ENCODE measurements around the gene PDE8B. TPM values are rescaled to one million over a fixed set of nuclear protein-coding genes. Genes with fewer than 3 reads are reported as not detected.

PDE8B gene
- total RNA-seq, 1 experiment from 2014 or later, result 0.17 TPM

DNA sequence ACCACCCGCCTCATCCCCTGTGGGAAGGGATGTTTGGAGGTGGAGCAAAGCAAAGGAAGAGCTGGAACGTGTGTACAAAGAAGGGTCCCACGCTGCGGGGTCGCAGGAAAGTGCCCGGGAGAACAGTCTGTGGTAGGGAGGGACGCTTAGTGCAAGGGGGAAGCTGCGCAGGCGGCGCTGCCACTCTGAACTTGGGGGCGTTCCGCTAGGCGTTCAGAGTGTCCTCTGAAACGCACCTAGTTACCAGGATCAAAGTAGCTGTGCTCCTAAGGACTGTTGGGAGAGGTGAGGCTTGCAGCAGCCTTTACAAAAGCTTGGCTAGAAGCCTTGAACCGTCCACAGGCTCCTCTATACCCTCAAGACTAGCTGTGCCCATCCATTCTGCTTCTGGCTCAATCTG, 29.3 kb upstream of the PDE8B start (continued):
- TF ChIP-seq ELF1 (IDR thresholded peaks at IDR 0.05; ENCODE audit: borderline replicate concordance, low read depth), result no peak

- no peak overlapping the region for H3K27ac ChIP-seq (ENCODE audit: low read depth, low read length)
- CTCF ChIA-PET, result no interaction called here
- H3K36me3 ChIP-seq (ENCODE audit: control insufficient read depth in 1 of 2, insufficient read depth in 2 of 2, low read length in 2 of 2), result no peaks in the 10 kb centered on the region
- H3K4me1 ChIP-seq (ENCODE audit: control insufficient read depth in 1 of 2, insufficient read depth in 2 of 2, low read length in 2 of 2), result no peaks in the 10 kb centered on the region
- RAD21 ChIA-PET (ENCODE audit: low non-redundant PET in 1 of 2, low total read pairs in 2 of 2, uncharacterized antibody in 2 of 2, unreplicated experiment in 2 of 2), result no interaction called here
- no peak overlapping the region for H3K4me3 ChIP-seq (replicated peaks in 1 of 2; ENCODE audit: low read depth in 1 of 2, low read length in 2 of 2)
- no peaks in the 10 kb centered on the region for H3K27me3 ChIP-seq (ENCODE audit: insufficient read depth, low read length)
- H2AFZ ChIP-seq (ENCODE audit: low read depth, low read length, poor library complexity, severe bottlenecking), result no peak overlapping the region
- BruUV-seq (replicated peaks), result no TSS peak
- intact Hi-C loops (cut with micrococcal nuclease), result no loop called here
- H3K9me2 ChIP-seq (ENCODE audit: insufficient read depth), result no peaks in the 10 kb centered on the region
- TF ChIP-seq FOSL1 (IDR thresholded peaks at IDR 0.05; ENCODE audit: low read depth) (no peak), POLR2A (IDR thresholded peaks at IDR 0.05; ENCODE audit: borderline replicate concordance, extremely low read depth, insufficient read depth, insufficient read length) (no peak), CEBPB (IDR thresholded peaks at IDR 0.05; ENCODE audit: low read depth) (no peak), YY1 (IDR thresholded peaks at IDR 0.05; ENCODE audit: extremely low read depth, insufficient replicate concordance, low read depth, low read length) (no peak), POLR2AphosphoS5 (IDR thresholded peaks at IDR 0.05; ENCODE audit: low read depth, low read length) (no peak), ATF3 (IDR thresholded peaks at IDR 0.05) (no peak), TCF7L2 (IDR thresholded peaks at IDR 0.05; ENCODE audit: borderline replicate concordance, extremely low read depth, insufficient read depth, insufficient read length) (no peak), RAD21 (IDR thresholded peaks at IDR 0.05; ENCODE audit: low read depth) (no peak), CBX3 (IDR thresholded peaks at IDR 0.05; ENCODE audit: low read depth) (no peak), EGR1 (IDR thresholded peaks at IDR 0.05; ENCODE audit: low read depth) (no peak), EZH2 (IDR thresholded peaks at IDR 0.05) (no peak), JUND (IDR thresholded peaks at IDR 0.05) (no peak), SP1 (IDR thresholded peaks at IDR 0.05; ENCODE audit: low read depth) (no peak), ZNF274 (IDR thresholded peaks at IDR 0.05; ENCODE audit: low read depth, low read length) (no peak), SRF (IDR thresholded peaks at IDR 0.05; ENCODE audit: low read depth) (no peak), EZH2phosphoT487 (IDR thresholded peaks at IDR 0.05; ENCODE audit: borderline replicate concordance) (no peak), ZFX (IDR thresholded peaks at IDR 0.05) (no peak), ELF1 (IDR thresholded peaks at IDR 0.05; ENCODE audit: borderline replicate concordance, low read depth) (no peak)
- TF ChIP-seq, protein P1, sequence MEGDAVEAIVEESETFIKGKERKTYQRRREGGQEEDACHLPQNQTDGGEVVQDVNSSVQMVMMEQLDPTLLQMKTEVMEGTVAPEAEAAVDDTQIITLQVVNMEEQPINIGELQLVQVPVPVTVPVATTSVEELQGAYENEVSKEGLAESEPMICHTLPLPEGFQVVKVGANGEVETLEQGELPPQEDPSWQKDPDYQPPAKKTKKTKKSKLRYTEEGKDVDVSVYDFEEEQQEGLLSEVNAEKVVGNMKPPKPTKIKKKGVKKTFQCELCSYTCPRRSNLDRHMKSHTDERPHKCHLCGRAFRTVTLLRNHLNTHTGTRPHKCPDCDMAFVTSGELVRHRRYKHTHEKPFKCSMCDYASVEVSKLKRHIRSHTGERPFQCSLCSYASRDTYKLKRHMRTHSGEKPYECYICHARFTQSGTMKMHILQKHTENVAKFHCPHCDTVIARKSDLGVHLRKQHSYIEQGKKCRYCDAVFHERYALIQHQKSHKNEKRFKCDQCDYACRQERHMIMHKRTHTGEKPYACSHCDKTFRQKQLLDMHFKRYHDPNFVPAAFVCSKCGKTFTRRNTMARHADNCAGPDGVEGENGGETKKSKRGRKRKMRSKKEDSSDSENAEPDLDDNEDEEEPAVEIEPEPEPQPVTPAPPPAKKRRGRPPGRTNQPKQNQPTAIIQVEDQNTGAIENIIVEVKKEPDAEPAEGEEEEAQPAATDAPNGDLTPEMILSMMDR (IDR thresholded peaks at IDR 0.05 in 2 of 3, conservative IDR thresholded peaks at IDR 0.05 in 1 of 3; ENCODE audit: borderline replicate concordance in 1 of 3, insufficient read depth in 1 of 3, low read depth in 2 of 3, low read length in 2 of 3), result no peak
- H3K79me2 ChIP-seq (ENCODE audit: insufficient read depth, low read length), result no peaks in the 10 kb centered on the region
- POLR2A ChIA-PET, result no interaction called here
- H3K9me3 ChIP-seq (ENCODE audit: control insufficient read depth in 1 of 2, insufficient read depth in 1 of 2, low read depth in 1 of 2, low read length in 2 of 2), result no peaks in the 10 kb centered on the region
- H4K20me1 ChIP-seq (ENCODE audit: insufficient read depth), result no peaks in the 10 kb centered on the region
- ATAC-seq, result no peak
- H3K9ac ChIP-seq (ENCODE audit: low read length), result no peak overlapping the region
- H3K4me2 ChIP-seq (ENCODE audit: low read length), result no peak overlapping the region
- no peak for DNase-seq (ENCODE audit: low read depth, low spot score)
Measured at GRCh38 chr5:77181596-77182304, 28.7 kb upstream of the PDE8B start.

Data from HCT116 (cell line).